ENCODE data around the gene MED27. TPM values are rescaled to one million over a fixed set of nuclear protein-coding genes. Genes with fewer than 3 reads are reported as not detected.

The MED27 gene
- 18.6 and 19.4 TPM in 2 replicates for total RNA-seq

GRCh38 chr9:132079391-132080091 lies at the start of gene MED27:
Gene MED27 (minus strand): TSS chr9:132079867. CDS start chr9:132079844, 23 bp downstream.

Other genes starting within 250 kb of the MED27 start
- gene NTNG2, start 82.2 kb upstream of the MED27 start, total RNA-seq: 2.0 and 4.8 TPM in 2 replicates

Data from smooth muscle cell of trachea (primary cell).